CD14-positive monocyte (primary cell): ENCODE data around the gene CCDC197. TPM values are rescaled to one million over a fixed set of nuclear protein-coding genes. Genes with fewer than 3 reads are reported as not detected.

Experiments
- DNase-seq, 3 donors: peaks; one replicate each; pipeline ENCODE4 v3.0.0-alpha.2; 2011 to 2022
- H2AFZ ChIP-seq: 2 replicates; pipeline ENCODE4 v1.6.0; 2012; ENCODE audit warnings: mild to moderate bottlenecking, low read depth, low read length, inconsistent platforms; ENCODE audit not compliant: insufficient read depth, poor library complexity, severe bottlenecking
- H3K27ac ChIP-seq, 2 donors: 1 replicate in 1 of 2; 2 replicates in 1 of 2; pipeline ENCODE4 v1.5.1; 2012 to 2013; ENCODE audit warnings: low read length in 2 of 2, control low read depth in 1 of 2, inconsistent platforms in 1 of 2, low read depth in 1 of 2, mild to moderate bottlenecking in 1 of 2
- H3K27me3 ChIP-seq, 2 donors: one replicate each; pipeline versions ENCODE4 v1.6.0 to v1.6.1; 2011 to 2013; ENCODE audit warnings: low read length in 2 of 2; ENCODE audit not compliant: control insufficient read depth in 2 of 2, insufficient read depth in 2 of 2
- H3K36me3 ChIP-seq, 2 donors: replicated peaks in 1 of 2; 1 replicate in 1 of 2; 2 replicates in 1 of 2; pipeline versions ENCODE4 v1.5.1 to v1.6.1; 2012 to 2013; ENCODE audit warnings: low read length in 2 of 2, control low read depth in 1 of 2, inconsistent platforms in 1 of 2, mild to moderate bottlenecking in 1 of 2; ENCODE audit not compliant: insufficient read depth in 2 of 2, control insufficient read depth in 1 of 2
- H3K4me1 ChIP-seq, 2 donors: 1 replicate in 1 of 2; 2 replicates in 1 of 2; pipeline versions ENCODE4 v1.5.1 to v1.6.1; 2012 to 2013; ENCODE audit warnings: low read length in 2 of 2, control low read depth in 1 of 2, inconsistent platforms in 1 of 2, mild to moderate bottlenecking in 1 of 2, moderate library complexity in 1 of 2; ENCODE audit not compliant: insufficient read depth in 2 of 2, control insufficient read depth in 1 of 2
- H3K4me2 ChIP-seq: replicated peaks from 2 replicates; pipeline ENCODE3; 2012; ENCODE audit warnings: low read length, moderate library complexity, mild to moderate bottlenecking; ENCODE audit not compliant: poor library complexity, severe bottlenecking; ENCODE audit errors: extremely low read depth
- H3K4me3 ChIP-seq, 3 experiments: fragments of 200-600 bp in 1 of 3; sonication (generic) in 1 of 3; replicated peaks in 1 of 3; 1 replicate in 2 of 3; 2 replicates in 1 of 3; pipeline ENCODE4 v1.5.1; 2011 to 2013; ENCODE audit warnings: low read length in 3 of 3, mild to moderate bottlenecking in 3 of 3, control low read depth in 2 of 3, low read depth in 2 of 3, inconsistent platforms in 1 of 3, moderate library complexity in 1 of 3
- H3K79me2 ChIP-seq: 2 replicates; pipeline ENCODE4 v1.6.0; 2012; ENCODE audit warnings: mild to moderate bottlenecking, control low read depth, inconsistent platforms, low read length, moderate library complexity; ENCODE audit not compliant: insufficient read depth
- H3K9ac ChIP-seq: 2 replicates; pipeline ENCODE4 v1.6.0; 2017; ENCODE audit warnings: low read length, mild to moderate bottlenecking; ENCODE audit not compliant: insufficient read depth, poor library complexity, severe bottlenecking
- H3K9me3 ChIP-seq, 2 donors: replicated peaks in 1 of 2; 1 replicate in 1 of 2; 2 replicates in 1 of 2; pipeline versions ENCODE4 v1.5.1 to v1.6.1; 2012 to 2013; ENCODE audit warnings: low read length in 2 of 2, control low read depth in 1 of 2; ENCODE audit not compliant: control insufficient read depth in 1 of 2, insufficient read depth in 1 of 2
- H4K20me1 ChIP-seq: 2 replicates; pipeline ENCODE4 v1.6.0; 2012; ENCODE audit warnings: mild to moderate bottlenecking, low read length, control low read depth, moderate library complexity; ENCODE audit not compliant: insufficient read depth
- H3K27ac Mint-ChIP-seq, 7 donors: one replicate each; pipeline ENCODE4 v1.8.0; 2020; ENCODE audit warnings: mild to moderate bottlenecking in 7 of 7, mixed read lengths in 7 of 7, moderate library complexity in 6 of 7, inconsistent platforms in 2 of 7
- H3K27me3 Mint-ChIP-seq, 3 donors: one replicate each; pipeline ENCODE4 v1.8.0; 2021 to 2022; ENCODE audit warnings: low read depth in 3 of 3, mild to moderate bottlenecking in 3 of 3, mixed read lengths in 3 of 3, moderate library complexity in 3 of 3, inconsistent platforms in 1 of 3
- H3K36me3 Mint-ChIP-seq, 2 donors: one replicate each; pipeline ENCODE4 v1.8.0; 2020; ENCODE audit warnings: mixed read lengths in 2 of 2, inconsistent platforms in 1 of 2, mild to moderate bottlenecking in 1 of 2
- H3K4me1 Mint-ChIP-seq: one replicate; pipeline ENCODE4 v1.8.0; 2020; ENCODE audit warnings: mild to moderate bottlenecking, mixed read lengths
- H3K4me3 Mint-ChIP-seq, 2 donors: one replicate each; pipeline ENCODE4 v1.8.0; 2020; ENCODE audit warnings: mild to moderate bottlenecking in 2 of 2, mixed read lengths in 2 of 2, moderate library complexity in 1 of 2
- H3K9me3 Mint-ChIP-seq, 7 donors: one replicate each; pipeline ENCODE4 v1.8.0; 2020 to 2022; ENCODE audit warnings: mixed read lengths in 7 of 7, mild to moderate bottlenecking in 6 of 7, moderate library complexity in 6 of 7, inconsistent platforms in 2 of 7
- CTCF ChIP-seq: fragments of 200-600 bp; IDR thresholded peaks from one replicate; pipeline ENCODE4 v1.8.0; 2022; ENCODE audit warnings: antibody characterized with exemption, mild to moderate bottlenecking
- WGBS: methylation state at CpG from one replicate; pipeline ENCODE4 v1.1.5; 2013; ENCODE audit warnings: missing lambda C conversion rate; ENCODE audit not compliant: insufficient coverage; 5-methylcytosine and 5-hydroxymethylcytosine counted together
- intact Hi-C, 2 donors: fragments of 100-400 bp; cut with micrococcal nuclease; formaldehyde crosslinking; loops; one replicate each; pipeline versions ENCODE4 v1.15.0 to v1.15.1; 2023
- polyA plus RNA-seq, 3 donors: library from polyadenylated mRNA; depleted of rRNA in 1 of 3; unstranded in 2 of 3; stranded (reverse) in 1 of 3; fragments of 300-500 nt in 2 of 3; fragments of >200 nt in 1 of 3; fragmentation: Illumina TruSeq in 2 of 3; gene quantifications; 1 replicate in 2 of 3; 2 replicates in 1 of 3; pipeline ENCODE4 v1.2.3, GENCODE V29; 2012 to 2021

Gene CCDC197
- polyA plus RNA-seq, 3 donors, result not detected

DNA sequence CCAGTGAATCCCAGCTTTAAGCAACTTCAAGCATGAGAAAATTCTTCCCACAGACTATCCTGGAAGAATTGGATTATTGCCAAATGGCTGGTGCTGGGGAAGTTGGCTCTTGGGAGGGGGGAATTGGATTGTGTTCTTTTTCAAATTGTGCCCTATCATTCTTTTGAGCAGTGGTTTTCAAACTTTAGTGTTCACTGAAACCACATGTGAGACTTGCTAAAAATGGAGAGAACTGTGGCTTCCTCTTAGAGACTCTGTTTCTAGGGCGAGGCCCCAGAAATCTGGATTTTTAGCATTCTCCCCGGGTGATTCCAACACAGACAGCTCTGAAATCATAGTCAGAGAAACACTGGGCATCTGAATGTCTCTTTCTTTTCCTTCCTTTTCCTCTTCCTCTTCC is 14.7 kb downstream of the CCDC197 start:
- Mint-ChIP-seq H3K27me3 (peaks cover 3 to 11% (median 10%) of the 10 kb centered on the region in 3 donors), H3K9me3 (no peaks in the 10 kb centered on the region), H3K27ac (no peak overlapping the region), H3K36me3 (no peaks in the 10 kb centered on the region), H3K4me3 (no peak overlapping the region), H3K4me1 (peaks cover 8% of the 10 kb centered on the region)
- WGBS, result 0% methylated on average over 2 of the region's 2 CpGs
- Histone ChIP-seq H4K20me1 (no peaks in the 10 kb centered on the region), H2AFZ (no peak overlapping the region), H3K4me1 (peaks cover 0 to 3% of the 10 kb centered on the region in 2 donors), H3K4me3 (no peak overlapping the region), H3K4me2 (no peak overlapping the region), H3K27me3 (no peaks in the 10 kb centered on the region), H3K36me3 (no peaks in the 10 kb centered on the region), H3K79me2 (no peaks in the 10 kb centered on the region), H3K27ac (no peak overlapping the region), H3K9ac (no peak overlapping the region), H3K9me3 (no peaks in the 10 kb centered on the region)
- no peak for DNase-seq
- intact Hi-C loops, result no loop called here
- no peak for TF ChIP-seq CTCF

- Mint-ChIP-seq H3K4me3 (no peak overlapping the region), H3K9me3 (no peaks in the 10 kb centered on the region), H3K27ac (no peak overlapping the region), H3K36me3 (no peaks in the 10 kb centered on the region), H3K4me1 (peaks cover 8% of the 10 kb centered on the region), H3K27me3 (peaks cover 3 to 12% (median 8%) of the 10 kb centered on the region in 3 donors)
- H3K79me2 ChIP-seq, result no peaks in the 10 kb centered on the region
- H3K27ac ChIP-seq, result no peak overlapping the region
- no peak overlapping the region for H3K9ac ChIP-seq
- no peaks in the 10 kb centered on the region for H4K20me1 ChIP-seq
- H3K4me2 ChIP-seq, result no peak overlapping the region
- H3K9me3 ChIP-seq, result no peaks in the 10 kb centered on the region
- no peak for DNase-seq
- intact Hi-C loops, result no loop called here
- no peaks in the 10 kb centered on the region for H3K27me3 ChIP-seq
- peaks cover 0 to 3% of the 10 kb centered on the region in 2 donors for H3K4me1 ChIP-seq
- H3K36me3 ChIP-seq, result no peaks in the 10 kb centered on the region
- no peak overlapping the region for H2AFZ ChIP-seq
- WGBS, result 92% methylated on average over 5 of the region's 6 CpGs
- TF ChIP-seq CTCF, result no peak
- H3K4me3 ChIP-seq, result no peak overlapping the region
These were observed 17.3 kb downstream of the CCDC197 start for GRCh38 chr14:94014382-94014781.
